GM04503 (cell line): Measurements from ENCODE around the gene PIM3.
A peak's percentile ranks its signal among the peaks of the same experiment; 100 is the strongest.

Source experiments
- DNase-seq: peaks from one replicate; pipeline ENCODE4 v3.0.0-alpha.2; 2012; ENCODE audit warnings: low read depth

PIM3 gene

DNA sequence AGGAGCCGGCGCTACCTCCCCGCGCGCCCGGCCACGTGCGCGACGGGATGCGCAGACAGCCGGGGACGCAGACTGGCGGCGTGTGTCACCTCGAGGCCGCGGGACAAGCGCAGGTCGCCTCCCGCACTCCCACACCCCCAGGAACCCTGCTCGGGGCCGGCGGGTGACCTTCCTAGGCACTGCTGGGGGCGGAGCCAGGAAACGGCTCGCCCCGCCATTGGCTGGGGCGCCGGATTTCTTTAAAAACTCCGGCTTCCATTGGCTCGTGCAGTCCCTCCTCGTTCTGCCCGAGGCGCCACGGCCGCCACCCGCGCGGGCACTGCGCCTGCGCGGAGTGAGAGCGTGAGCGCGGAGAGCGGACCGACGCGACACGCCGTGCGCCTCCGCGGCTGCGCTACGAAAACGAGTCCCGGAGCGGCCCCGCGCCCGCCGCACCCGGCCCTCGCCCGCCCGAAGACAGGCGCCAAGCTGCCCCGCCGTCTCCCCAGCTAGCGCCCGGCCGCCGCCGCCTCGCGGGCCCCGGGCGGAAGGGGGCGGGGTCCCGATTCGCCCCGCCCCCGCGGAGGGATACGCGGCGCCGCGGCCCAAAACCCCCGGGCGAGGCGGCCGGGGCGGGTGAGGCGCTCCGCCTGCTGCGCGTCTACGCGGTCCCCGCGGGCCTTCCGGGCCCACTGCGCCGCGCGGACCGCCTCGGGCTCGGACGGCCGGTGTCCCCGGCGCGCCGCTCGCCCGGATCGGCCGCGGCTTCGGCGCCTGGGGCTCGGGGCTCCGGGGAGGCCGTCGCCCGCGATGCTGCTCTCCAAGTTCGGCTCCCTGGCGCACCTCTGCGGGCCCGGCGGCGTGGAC lies at the start of gene PIM3:
Gene PIM3 (plus strand): TSS at position 614 of the 846 bp plus-strand sequence. CDS start 176 bp downstream, at position 790.
- peak; percentile 69 for DNase-seq

- DNase-seq: no peak
Observed at GRCh38 chr22:49911881-49912625, 48.5 kb upstream of the PIM3 start.

DNA sequence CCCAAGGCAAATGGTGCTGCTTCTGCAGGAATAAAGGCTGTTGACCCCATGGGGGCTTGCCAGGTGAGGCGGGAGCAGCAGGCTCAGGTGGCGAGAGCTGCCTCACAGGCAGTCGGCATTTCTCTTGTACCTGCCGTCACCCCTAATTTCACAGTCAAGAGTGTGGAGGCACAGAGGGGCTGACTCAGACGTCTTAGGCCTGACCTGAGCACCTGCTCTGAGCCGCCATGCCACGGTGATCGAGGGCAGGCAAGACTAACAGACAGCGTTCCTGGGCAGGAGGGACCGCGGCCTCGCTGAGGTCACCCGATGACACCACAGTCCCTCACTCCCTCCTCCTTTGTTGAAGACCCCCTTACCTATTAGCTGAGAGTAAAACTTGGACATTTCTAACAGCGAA lies 47.5 kb upstream of the PIM3 start:
- no peak for DNase-seq

- DNase-seq: no peak
Observed at GRCh38 chr22:49913446-49913845, 47.1 kb upstream of the PIM3 start.

- no peak for DNase-seq
Observed at GRCh38 chr22:49914256-49914655, 46.3 kb upstream of the PIM3 start.

GRCh38 chr22:49915610-49916009 lies 45.0 kb upstream of the PIM3 start:
- DNase-seq: no peak

GRCh38 chr22:49916831-49917230 lies 43.7 kb upstream of the PIM3 start:
- DNase-seq: no peak

- DNase-seq: peak; percentile 67
Observed at GRCh38 chr22:49917974-49918910, 42.3 kb upstream of the PIM3 start, which contains the start of the genes ALG12 and CRELD2. TSS of gene ALG12 (minus strand) at chr22:49918438. CDS start at chr22:49913765, 4,673 bp downstream. TSS of gene CRELD2 (plus strand) at chr22:49918634. CDS start at chr22:49918770, 136 bp downstream.

DNA sequence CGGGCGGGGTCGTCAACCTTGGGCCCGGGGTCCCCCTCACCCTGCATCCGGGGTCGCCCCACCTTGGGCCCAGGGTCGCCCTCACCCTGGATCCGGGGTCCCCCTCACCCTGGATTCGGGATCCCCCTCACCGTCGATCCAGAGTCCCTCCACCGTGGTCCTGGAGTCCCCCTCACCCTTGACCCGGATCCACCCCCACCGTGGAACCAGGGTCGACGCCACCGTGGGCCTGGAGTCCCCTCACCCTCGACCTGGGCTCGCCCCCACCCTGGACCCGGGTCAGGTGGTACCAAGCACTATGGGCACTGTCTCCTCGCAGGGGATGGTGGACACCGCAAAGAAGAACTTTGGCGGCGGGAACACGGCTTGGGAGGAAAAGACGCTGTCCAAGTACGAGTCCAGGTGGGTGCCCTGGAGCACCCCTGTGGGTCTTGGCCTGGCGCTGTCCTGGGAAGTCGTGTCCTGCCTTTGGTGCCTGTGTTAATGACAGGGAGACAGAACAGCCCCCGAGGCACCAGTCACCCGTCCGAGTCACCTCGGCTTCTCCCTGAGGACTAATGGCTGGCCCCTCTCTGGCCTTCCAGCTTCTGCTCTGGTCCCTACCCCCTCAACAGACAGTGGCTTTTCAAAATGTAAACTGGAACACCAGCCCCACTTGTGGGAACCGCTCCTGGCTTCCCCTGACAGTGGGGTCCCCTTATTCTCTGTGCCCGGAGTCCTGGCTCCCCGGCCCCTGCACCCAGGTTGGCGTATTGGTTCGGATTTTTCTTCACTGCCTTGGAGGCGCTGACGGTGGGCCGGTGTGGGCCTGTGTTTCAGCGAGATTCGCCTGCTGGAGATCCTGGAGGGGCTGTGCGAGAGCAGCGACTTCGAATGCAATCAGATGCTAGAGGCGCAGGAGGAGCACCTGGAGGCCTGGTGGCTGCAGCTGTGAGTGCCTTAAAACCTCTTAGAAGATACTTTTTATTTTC lies 41.4 kb upstream of the PIM3 start:
- DNase-seq: no peak

GRCh38 chr22:49920859-49921258 lies 39.7 kb upstream of the PIM3 start:
- DNase-seq: no peak

DNA sequence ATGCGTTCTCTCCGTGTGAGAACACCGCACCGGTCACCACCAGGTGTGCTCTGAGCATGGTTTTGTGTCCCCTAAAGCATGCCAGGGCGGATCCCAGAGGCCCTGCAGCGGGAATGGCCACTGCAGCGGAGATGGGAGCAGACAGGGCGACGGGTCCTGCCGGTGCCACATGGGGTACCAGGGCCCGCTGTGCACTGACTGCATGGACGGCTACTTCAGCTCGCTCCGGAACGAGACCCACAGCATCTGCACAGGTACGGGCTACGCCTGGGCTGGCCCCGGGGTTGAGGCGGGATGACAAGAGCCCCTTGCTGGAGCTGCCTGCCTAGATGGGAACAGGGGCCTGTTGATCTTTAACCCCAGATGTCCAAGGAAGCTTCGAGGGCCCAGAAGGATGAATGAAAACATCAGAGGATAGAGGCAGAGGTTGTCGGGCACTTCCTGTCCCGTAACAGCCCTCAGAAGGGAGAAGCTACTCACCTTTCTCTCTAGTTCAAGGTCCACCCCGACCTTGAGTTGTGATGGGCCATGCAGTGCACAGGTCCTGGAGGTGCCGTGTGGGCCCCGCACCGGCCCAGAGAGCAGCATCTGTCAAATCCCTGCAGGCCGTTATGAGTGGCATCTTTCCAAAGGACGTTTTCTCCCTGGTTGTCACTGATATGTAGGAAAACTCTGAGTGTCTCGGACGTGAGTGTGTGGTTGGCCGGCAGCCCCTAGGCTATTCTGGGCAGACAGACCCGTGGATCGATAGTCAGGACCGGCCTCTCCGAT lies 38.9 kb upstream of the PIM3 start:
- DNase-seq: no peak

GRCh38 chr22:49922484-49922883 lies 38.1 kb upstream of the PIM3 start:
- DNase-seq: no peak

DNA sequence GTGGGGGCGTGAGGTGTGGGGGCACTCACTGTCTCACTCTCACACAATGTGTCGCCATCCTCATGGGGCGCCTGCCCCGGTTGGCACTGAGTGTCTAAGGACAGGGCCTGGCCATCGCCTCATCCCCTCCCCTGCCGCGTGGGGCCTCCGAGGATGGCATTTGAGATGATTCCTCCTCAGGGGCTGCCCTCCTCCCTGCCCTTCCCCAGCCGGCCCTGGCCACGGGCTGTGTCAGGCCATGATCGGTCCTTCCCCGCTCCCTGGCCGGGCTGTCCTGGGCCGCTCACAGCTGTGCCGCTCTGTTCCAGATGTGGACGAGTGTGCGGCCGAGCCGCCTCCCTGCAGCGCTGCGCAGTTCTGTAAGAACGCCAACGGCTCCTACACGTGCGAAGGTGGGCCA lies 37.6 kb upstream of the PIM3 start:
- DNase-seq: no peak

DNA sequence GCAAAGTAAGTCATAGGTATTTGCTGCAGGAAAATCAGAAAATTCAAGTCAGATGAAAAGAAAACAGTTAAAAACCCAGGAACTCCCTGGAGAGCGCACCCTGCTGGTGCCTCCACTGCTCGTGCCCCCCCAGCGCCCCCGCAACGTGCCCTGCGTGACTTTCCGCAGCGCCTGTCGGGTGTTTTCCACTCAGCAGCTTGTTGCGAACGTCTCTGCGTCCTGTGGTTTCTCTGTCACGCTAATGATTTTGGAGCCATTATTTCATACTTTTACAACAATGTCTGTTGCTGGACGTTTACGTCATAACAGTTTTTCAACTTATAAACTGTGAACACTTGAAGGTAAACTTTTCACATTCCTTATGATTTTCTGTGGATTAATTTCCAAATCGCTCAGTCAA lies 37.1 kb upstream of the PIM3 start:
- DNase-seq: no peak

- no peak for DNase-seq
Observed at GRCh38 chr22:49924113-49924833, 36.3 kb upstream of the PIM3 start.

DNA sequence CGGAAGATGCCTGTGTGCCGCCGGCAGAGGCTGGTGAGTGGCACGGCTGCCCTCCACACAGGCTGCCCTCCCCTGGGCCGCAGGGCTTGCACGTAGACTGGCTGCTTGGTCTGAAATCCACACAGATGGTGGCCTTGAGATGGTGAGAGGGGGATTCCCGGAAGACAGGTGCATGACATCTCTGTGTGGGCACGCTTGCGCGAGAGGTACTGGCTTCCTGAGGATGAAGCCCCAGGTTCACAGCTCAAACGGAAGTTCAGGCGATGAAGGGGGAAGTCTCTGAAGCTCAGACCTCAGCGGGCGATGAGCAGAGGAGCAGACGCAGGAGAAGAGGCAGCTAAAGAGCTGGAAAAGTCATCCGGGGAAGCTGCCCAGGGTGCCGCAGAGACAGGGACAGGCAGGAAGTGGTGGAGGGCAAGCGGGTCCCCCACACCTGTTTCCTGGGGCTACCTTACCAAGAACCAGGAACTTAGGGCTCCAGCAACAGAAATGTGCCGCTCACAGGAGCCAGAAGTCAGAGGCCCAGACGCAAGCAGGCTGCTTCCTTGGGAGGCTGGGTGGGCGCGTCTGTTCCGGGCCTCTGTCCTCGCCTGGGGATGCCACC lies 34.9 kb upstream of the PIM3 start:
- no peak for DNase-seq

- no peak for DNase-seq
Observed at GRCh38 chr22:49926916-49927315, 33.7 kb upstream of the PIM3 start.

DNA sequence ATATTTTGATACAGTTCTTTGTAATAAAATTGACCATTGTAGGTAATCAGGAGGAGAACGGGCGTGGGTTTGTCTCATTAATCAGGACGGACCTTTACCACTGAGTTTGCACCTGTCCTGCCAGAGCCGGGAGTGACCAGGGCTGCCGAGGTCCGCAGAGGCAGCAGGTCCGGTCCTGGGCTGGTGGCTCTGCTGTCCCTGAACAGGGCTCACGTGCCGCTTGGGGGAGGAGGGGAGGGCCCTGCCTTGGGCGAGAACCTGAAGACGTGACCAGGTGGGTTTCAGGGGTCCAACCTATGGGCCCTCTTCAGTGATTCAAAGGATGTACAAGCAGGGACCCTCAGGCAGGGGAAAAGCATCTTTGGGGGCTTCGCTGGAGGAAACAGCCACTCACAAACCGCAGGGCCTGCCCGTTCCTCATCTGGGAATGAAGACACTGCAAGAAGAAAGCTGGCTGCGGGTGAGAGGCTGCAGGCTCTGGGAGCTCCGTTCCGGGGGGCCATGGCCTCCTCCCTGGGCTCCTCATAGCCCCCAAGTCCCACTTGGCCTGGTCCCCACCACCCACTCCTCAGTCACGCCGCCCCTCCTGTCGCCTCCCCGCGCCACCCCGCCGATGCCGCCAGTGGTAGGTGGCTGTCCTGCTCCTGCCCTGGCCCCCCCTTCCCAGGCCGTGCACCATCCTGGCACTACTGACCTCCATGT lies 32.9 kb upstream of the PIM3 start:
- DNase-seq: no peak
